Hair follicle dermal papilla cell (primary cell): ENCODE data around the gene KCNMA1. TPM values are rescaled to one million over a fixed set of nuclear protein-coding genes. Genes with fewer than 3 reads are reported as not detected.
A peak's percentile ranks its signal among the peaks of the same experiment; 100 is the strongest.

ENCODE experiments used
- small RNA-seq: library from RNA; depleted of rRNA; stranded (forward); fragments of <200 nt; gene quantifications from one replicate; pipeline ENCODE3, GENCODE V24; 2012
- total RNA-seq: library from RNA; depleted of rRNA; stranded (reverse); fragments of >200 nt; gene quantifications from 2 replicates; pipeline ENCODE4 v1.2.3, GENCODE V29; 2012

The KCNMA1 gene
- 52.1 and 52.9 TPM in 2 replicates for total RNA-seq

DNA sequence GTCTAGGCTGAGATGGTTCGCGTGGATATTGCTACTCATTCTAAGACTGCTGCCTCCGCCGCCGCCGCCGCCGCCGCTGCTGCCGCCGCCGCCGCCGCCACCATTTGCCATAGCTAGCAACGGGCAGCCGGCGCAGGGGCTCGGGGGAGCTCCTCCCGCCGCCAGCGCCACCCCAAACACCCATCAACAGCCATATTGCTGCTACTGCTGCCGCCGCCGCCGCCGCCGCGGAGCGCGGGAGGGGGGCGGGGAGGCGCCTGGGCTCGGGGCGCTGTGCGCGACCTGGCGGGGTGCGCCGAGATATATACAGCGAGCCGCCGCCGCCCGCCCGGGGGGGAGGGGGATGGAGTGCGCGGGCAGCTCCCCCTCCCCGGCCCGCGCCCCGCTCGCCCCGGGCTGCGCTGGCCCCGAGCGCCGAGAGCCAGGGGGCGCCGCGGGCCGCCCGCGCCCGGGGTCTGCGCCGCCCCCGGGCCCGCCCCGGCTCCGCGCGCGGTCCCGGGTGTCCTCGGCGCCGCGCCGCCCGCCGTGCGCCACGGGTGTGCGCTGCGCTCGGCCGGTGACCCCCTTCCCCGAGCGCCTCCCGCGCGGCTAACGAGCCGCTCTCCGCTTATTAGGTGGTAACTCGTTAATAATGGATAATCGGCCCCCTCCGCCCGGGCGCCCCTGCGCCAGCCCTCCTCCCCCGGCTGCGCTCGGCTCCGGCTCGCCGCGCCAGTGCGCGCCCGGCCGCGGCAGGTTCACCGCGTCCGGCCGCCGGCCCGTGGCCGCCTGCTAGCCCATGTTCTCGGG is at the start of gene KCNMA1:
Gene KCNMA1 (minus strand): TSS at position 277 of the 789 bp plus-strand sequence.

Small RNA genes lying within 50 kb of the gene (small RNA-seq; reads per million reads assigned to genes)
- gene ATP5MC1P8 (not detected), gene COX6CP15 (not detected), gene RF00322 (not detected), gene RNA5SP321 (1.2 reads per million, percentile 25 among the genes with 10 or more reads in this experiment)
